Right lobe of liver (tissue), 6 donors: ENCODE measurements around the gene SLC37A1. TPM values are rescaled to one million over a fixed set of nuclear protein-coding genes. Genes with fewer than 3 reads are reported as not detected.

Source experiments
- ATAC-seq, 4 donors: fragments of 200-7000 bp; cut with Tn5 transposase; one replicate each; pipeline ENCODE4 v1.9.1; 2020; ENCODE audit warnings: mild to moderate bottlenecking in 4 of 4, moderate library complexity in 4 of 4
- DNase-seq, 3 donors: peaks; one replicate each; pipeline ENCODE4 v3.0.0-alpha.2; 2020
- H3K27ac ChIP-seq, 3 donors: fragments of 200-600 bp; one replicate each; pipeline ENCODE4 v1.8.0; 2022
- H3K27me3 ChIP-seq, 2 donors: fragments of 200-600 bp; one replicate each; pipeline ENCODE4 v1.8.0; 2022
- H3K36me3 ChIP-seq, 4 donors: fragments of 200-600 bp; sonication (generic) in 1 of 4; one replicate each; pipeline versions ENCODE4 v1.5.1 to v1.8.0; 2017 to 2022; ENCODE audit warnings: control low read depth in 1 of 4
- H3K4me1 ChIP-seq, 4 donors: fragments of 200-600 bp; sonication (generic) in 1 of 4; one replicate each; pipeline versions ENCODE4 v1.5.1 to v1.8.0; 2017 to 2022; ENCODE audit warnings: control low read depth in 1 of 4
- H3K4me3 ChIP-seq, 3 donors: fragments of 200-600 bp; one replicate each; pipeline ENCODE4 v1.8.0; 2022
- H3K9me3 ChIP-seq, 4 donors: fragments of 200-600 bp; sonication (generic) in 1 of 4; one replicate each; pipeline versions ENCODE4 v1.5.1 to v1.8.0; 2017 to 2022; ENCODE audit warnings: control low read depth in 1 of 4
- CTCF ChIP-seq, 4 donors: fragments of 200-600 bp in 3 of 4; fragments of 450-650 bp in 1 of 4; IDR thresholded peaks; one replicate each; pipeline versions ENCODE4 v1.5.1 to v1.8.0; 2016 to 2022; ENCODE audit warnings: antibody characterized with exemption in 4 of 4, mild to moderate bottlenecking in 2 of 4
- POLR2A ChIP-seq: fragments of 450-650 bp; IDR thresholded peaks from one replicate; pipeline ENCODE4 v1.6.1; 2017; ENCODE audit warnings: antibody characterized with exemption, mild to moderate bottlenecking
- WGBS: methylation state at CpG from one replicate; pipeline ENCODE4 v1.1.6; 2018; ENCODE audit warnings: low coverage, low lambda C conversion rate; ENCODE audit not compliant: insufficient coverage; ENCODE audit errors: missing lambda C conversion rate; 5-methylcytosine and 5-hydroxymethylcytosine counted together
- intact Hi-C, 2 donors: fragments of 100-400 bp; cut with DNase I; formaldehyde crosslinking; loops; one replicate each; pipeline versions ENCODE4 v1.11.2 to v1.14.1; 2022
- total RNA-seq, 6 experiments: library from RNA; depleted of rRNA in 2 of 6; stranded (reverse); fragments of >200 nt in 2 of 6; fragmentation: NEBNext Ultra II Directional in 3 of 6; extraction: Animal tissue kit (Norgen Biotek cat#: 25700) in 3 of 6; gene quantifications; one replicate each; pipeline versions ENCODE4 v1.1.0 to v1.2.4, GENCODE V29; 2016 to 2023
- donor health status: DM: no; HTN: yes; CAD: no.
- donor health status: DM: no; HTN: no; CAD: no.
- donor health status: DM: no; HTN: no; CAD: no.
- donor health status: DM: no; HTN: yes; CAD: no.
- donor health status: DM: no; HTN: yes; CAD: no.

The SLC37A1 gene
- total RNA-seq, 6 experiments from 2014 or later: 2.5 to 10.8 (median 6.2) TPM

DNA sequence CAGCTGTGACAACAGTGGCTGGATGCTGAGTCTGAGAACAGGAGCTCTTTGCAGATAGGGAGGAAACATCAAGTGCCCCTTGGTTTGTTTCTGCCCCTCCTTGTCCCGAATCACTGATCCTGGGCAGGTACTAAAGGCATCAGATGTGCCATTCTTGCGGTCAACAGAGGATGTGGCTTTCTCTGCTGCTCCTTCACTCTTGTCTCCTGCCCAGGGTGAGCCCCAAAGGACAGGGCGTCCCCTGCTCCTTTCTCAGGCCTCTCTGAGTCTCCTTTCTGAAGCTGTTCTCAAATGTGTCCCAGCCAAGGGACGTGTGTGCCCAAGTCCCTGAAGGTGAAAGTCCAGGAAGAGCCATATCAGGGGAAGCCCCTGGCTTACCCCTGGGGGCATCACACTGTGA is 31.7 kb downstream of the SLC37A1 start:
- intact Hi-C loops: no loop called here

GRCh38 chr21:42545745-42546144 is 32.1 kb downstream of the SLC37A1 start:
- Histone ChIP-seq H3K36me3 (peaks cover 0 to 4% (median 0%) of the 10 kb centered on the region in 4 donors), H3K4me3 (no peak overlapping the region), H3K27ac (no peak overlapping the region), H3K4me1 (no peaks in the 10 kb centered on the region), H3K27me3 (no peaks in the 10 kb centered on the region), H3K9me3 (no peaks in the 10 kb centered on the region)
- DNase-seq: no peak
- WGBS: no CpG with 5 or more reads among the region's 8 CpGs
- no peak for ATAC-seq
- intact Hi-C loops: no loop called here
- TF ChIP-seq CTCF (IDR thresholded peaks at IDR 0.05) (no peak), POLR2A (no peak)

More for the DNA sequence above, 31.7 kb downstream of the SLC37A1 start:
- Histone ChIP-seq H3K9me3 (no peaks in the 10 kb centered on the region), H3K4me1 (peaks cover 0 to under 1% (median 0%) of the 10 kb centered on the region in 4 donors), H3K4me3 (no peak overlapping the region), H3K27ac (no peak overlapping the region), H3K27me3 (no peaks in the 10 kb centered on the region), H3K36me3 (peaks cover 0 to 4% (median 0%) of the 10 kb centered on the region in 4 donors)
- 67% methylated on average over 1 of the region's 4 CpGs for WGBS
- TF ChIP-seq POLR2A (no peak), CTCF (IDR thresholded peaks at IDR 0.05) (no peak)
- DNase-seq (no peak), ATAC-seq (no peak)

DNA sequence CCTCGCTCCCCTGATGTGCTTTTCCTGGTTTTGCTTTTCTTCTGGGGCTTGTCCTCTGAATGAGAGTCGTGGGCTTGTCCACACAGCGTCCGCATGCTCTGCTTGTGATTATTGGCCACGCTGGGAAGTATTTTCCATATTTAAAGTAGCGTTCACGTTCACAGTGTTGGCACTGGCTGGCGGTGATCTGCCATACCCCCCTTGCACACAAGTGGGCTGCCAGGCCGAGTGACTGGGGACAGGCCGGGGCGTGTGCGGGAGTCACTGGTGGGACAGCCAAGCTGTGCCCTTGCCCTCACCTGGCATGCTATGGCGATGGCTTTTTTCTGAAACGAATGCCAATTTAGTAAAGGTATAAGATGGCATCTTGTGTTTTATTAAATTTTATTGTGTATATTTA is 32.8 kb downstream of the SLC37A1 start:
- Histone ChIP-seq H3K9me3 (no peaks in the 10 kb centered on the region), H3K36me3 (peaks cover 0 to 4% (median 0%) of the 10 kb centered on the region in 4 donors), H3K4me3 (no peak overlapping the region), H3K4me1 (no peaks in the 10 kb centered on the region), H3K27ac (no peak overlapping the region), H3K27me3 (no peaks in the 10 kb centered on the region)
- DNase-seq (no peak), ATAC-seq (no peak)
- TF ChIP-seq CTCF (IDR thresholded peaks at IDR 0.05): no peak
- no peak for TF ChIP-seq POLR2A
- intact Hi-C loops: no loop called here
- WGBS: 86% methylated on average over 14 of the region's 14 CpGs

DNA sequence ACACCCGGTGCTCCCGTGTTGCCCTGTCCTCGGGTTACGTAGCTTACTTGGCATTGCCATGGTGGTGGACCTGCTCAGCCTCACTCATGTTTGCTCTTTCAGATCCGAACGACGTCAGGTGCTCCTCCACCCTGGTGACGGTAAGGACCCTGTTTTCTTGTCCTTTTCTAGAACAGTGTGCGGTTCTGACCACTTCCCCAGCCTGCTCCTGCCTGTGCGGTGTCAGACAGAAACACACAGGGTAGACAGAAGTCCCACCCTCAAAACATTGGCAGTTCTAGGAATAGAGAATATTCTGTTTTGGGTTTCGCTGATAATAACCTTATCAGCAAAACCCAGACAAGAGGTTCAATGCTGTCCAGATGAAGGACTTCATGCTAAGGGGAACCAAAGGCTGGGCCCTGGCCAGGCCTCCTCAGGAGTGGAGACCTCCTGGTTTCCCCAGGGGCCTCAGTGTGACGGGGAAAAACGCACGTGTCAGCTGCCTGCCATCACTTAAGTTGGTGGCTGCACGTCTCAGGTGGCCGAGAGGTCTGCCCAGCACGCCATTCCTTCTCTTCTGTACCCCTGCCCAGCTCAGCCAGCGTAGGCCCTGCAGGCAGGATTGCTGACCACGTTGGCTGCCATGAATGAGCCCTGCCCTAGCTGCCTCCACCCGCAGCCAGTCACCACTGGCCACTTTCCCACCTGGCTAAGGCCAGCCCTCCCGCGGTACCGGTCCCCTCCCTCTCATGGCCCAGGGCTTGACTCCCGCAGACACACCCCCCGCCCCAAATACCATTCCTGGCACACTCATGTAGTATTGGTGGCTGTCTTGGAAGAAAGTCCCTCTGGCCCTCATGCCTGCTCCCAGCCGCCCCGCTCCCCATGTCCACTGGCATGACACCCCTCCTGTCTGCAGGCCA is 33.6 kb downstream of the SLC37A1 start:
- DNase-seq (no peak), ATAC-seq (no peak)
- Histone ChIP-seq H3K27ac (no peak overlapping the region), H3K27me3 (no peaks in the 10 kb centered on the region), H3K4me1 (no peaks in the 10 kb centered on the region), H3K36me3 (peaks cover 0 to 4% (median 0%) of the 10 kb centered on the region in 4 donors), H3K9me3 (no peaks in the 10 kb centered on the region), H3K4me3 (no peak overlapping the region)
- intact Hi-C loops: no loop called here
- 85% methylated on average over 9 of the region's 27 CpGs for WGBS
- no peak for TF ChIP-seq POLR2A
- no peak for TF ChIP-seq CTCF (IDR thresholded peaks at IDR 0.05)
